Endothelial cell of umbilical vein (primary cell): ENCODE data around the gene PCDHA10. TPM values are rescaled to one million over a fixed set of nuclear protein-coding genes. Genes with fewer than 3 reads are reported as not detected.
"Not testable (repeated sequence)": the region's sequence is repeated elsewhere in the genome, so short reads cannot be mapped to it uniquely, and the experiment has no call there.

Experiments
- BruUV-seq: library from RNA; stranded (reverse); fragments of 400-500 nt; replicated peaks from 2 replicates; lab custom pipeline; 2021; lab: Mats Ljungman, UMichigan
- CTCF ChIA-PET: fragments of 300-600, 350-600 bp; sonication (Branson Sonifier 250); formaldehyde crosslinking; loops from one replicate; lab custom pipeline; 2021; ENCODE audit warnings: antibody characterized with exemption, inconsistent platforms; lab: Charles Lee
- POLR2A ChIA-PET: fragments of 300-600, 350-600 bp; sonication (Branson Sonifier 250); formaldehyde crosslinking; loops from one replicate; lab custom pipeline; 2021; ENCODE audit warnings: antibody characterized with exemption, inconsistent platforms; lab: Charles Lee
- DNase-seq: peaks from one replicate; pipeline ENCODE4 v3.0.0-alpha.2; 2011; ENCODE audit warnings: low read depth, low spot score
- FAIRE-seq: peaks from 2 replicates; lab custom pipeline; 2011; peaks lifted over from hg19 to GRCh38; lab: Jason Lieb, UNC
- H2AFZ ChIP-seq: 2 replicates; pipeline ENCODE4 v1.6.0; 2012; ENCODE audit warnings: low read depth, low read length, control low read depth, inconsistent platforms
- H3K27ac ChIP-seq: 2 replicates; pipeline ENCODE4 v1.5.1; 2011; ENCODE audit warnings: low read depth, mild to moderate bottlenecking, control low read depth, low read length, moderate library complexity; ENCODE audit not compliant: insufficient read depth
- H3K27me3 ChIP-seq, 2 experiments: 2 replicates each; pipeline versions ENCODE4 v1.6.0 to v1.6.1; 2011; ENCODE audit warnings: low read length in 2 of 2, mixed read lengths in 1 of 2; ENCODE audit not compliant: control insufficient read depth in 2 of 2, insufficient read depth in 2 of 2
- H3K36me3 ChIP-seq, 2 experiments: 2 replicates in 1 of 2; 3 replicates in 1 of 2; pipeline ENCODE4 v1.5.1; 2011; ENCODE audit warnings: low read length in 2 of 2, mild to moderate bottlenecking in 1 of 2, moderate library complexity in 1 of 2; ENCODE audit not compliant: control insufficient read depth in 2 of 2, insufficient read depth in 2 of 2; ENCODE audit errors: extremely low read depth in 1 of 2
- H3K4me1 ChIP-seq: 3 replicates; pipeline ENCODE4 v1.5.1; 2011; ENCODE audit warnings: mild to moderate bottlenecking, low read length; ENCODE audit not compliant: control insufficient read depth, insufficient read depth; ENCODE audit errors: extremely low read depth
- H3K4me2 ChIP-seq: 2 replicates; pipeline ENCODE4 v1.6.1; 2011; ENCODE audit warnings: low read length, control low read depth, mixed read lengths; ENCODE audit not compliant: insufficient read depth
- H3K4me3 ChIP-seq, 3 experiments: fragments of 200-600 bp in 1 of 3; sonication (generic), shearing (Covaris generic) in 1 of 3; replicated peaks in 1 of 3; 2 replicates each; pipeline ENCODE4 v1.5.1; 2011 to 2016; ENCODE audit warnings: control low read depth in 3 of 3, low read length in 3 of 3, mild to moderate bottlenecking in 2 of 3, inconsistent platforms in 1 of 3, low read depth in 1 of 3, moderate library complexity in 1 of 3; ENCODE audit not compliant: insufficient read depth in 1 of 3
- H3K79me2 ChIP-seq: 2 replicates; pipeline ENCODE4 v1.6.0; 2012; ENCODE audit warnings: low read length, inconsistent platforms; ENCODE audit not compliant: control insufficient read depth, insufficient read depth
- H3K9ac ChIP-seq: replicated peaks from 2 replicates; pipeline ENCODE3; 2011; ENCODE audit warnings: low read length, control low read depth; ENCODE audit not compliant: insufficient read depth; ENCODE audit errors: extremely low read depth
- H3K9me1 ChIP-seq: replicated peaks from 3 replicates; pipeline ENCODE4 v1.6.0; 2011; ENCODE audit warnings: mild to moderate bottlenecking, low read length; ENCODE audit not compliant: control insufficient read depth, insufficient read depth; ENCODE audit errors: extremely low read depth
- H3K9me3 ChIP-seq: replicated peaks from 2 replicates; pipeline ENCODE4 v1.5.1; 2012; ENCODE audit warnings: low read length, inconsistent platforms; ENCODE audit not compliant: control insufficient read depth, insufficient read depth
- H4K20me1 ChIP-seq: replicated peaks from 2 replicates; pipeline ENCODE3; 2011; ENCODE audit warnings: mild to moderate bottlenecking, low read length; ENCODE audit not compliant: control insufficient read depth, insufficient read depth; ENCODE audit errors: extremely low read depth
- EZH2 ChIP-seq: IDR thresholded peaks from 2 replicates; pipeline ENCODE4 v1.6.1; 2012; ENCODE audit warnings: borderline replicate concordance, low read depth, mild to moderate bottlenecking, moderate library complexity, low read length, inconsistent platforms; ENCODE audit not compliant: severe bottlenecking
- FOS ChIP-seq: IDR thresholded peaks from 2 replicates; pipeline ENCODE4 v1.6.1; 2011; ENCODE audit warnings: mild to moderate bottlenecking, low read length, moderate library complexity, borderline replicate concordance; ENCODE audit not compliant: insufficient read depth
- GATA2 ChIP-seq: IDR thresholded peaks from 2 replicates; pipeline ENCODE4 v1.7.0; 2011; ENCODE audit warnings: low read depth, mild to moderate bottlenecking, moderate library complexity, mixed read lengths, low read length; ENCODE audit not compliant: insufficient read length, insufficient read depth
- JUN ChIP-seq: IDR thresholded peaks from 2 replicates; pipeline ENCODE4 v1.6.1; 2011; ENCODE audit warnings: borderline replicate concordance, low read depth; ENCODE audit not compliant: insufficient read length, insufficient read depth
- MYC ChIP-seq: IDR thresholded peaks from one replicate; pipeline ENCODE4 v1.6.1; 2011; ENCODE audit warnings: mild to moderate bottlenecking, low read depth, low read length
- POLR2A ChIP-seq: IDR thresholded peaks from 2 replicates; pipeline ENCODE4 v1.6.1; 2012; ENCODE audit warnings: low read depth, mild to moderate bottlenecking, control low read depth, low read length
- POLR2AphosphoS5 ChIP-seq: IDR thresholded peaks from 2 replicates; pipeline ENCODE4 v1.6.1; 2012; ENCODE audit warnings: low read depth, mild to moderate bottlenecking, control low read depth, low read length, moderate library complexity; ENCODE audit not compliant: insufficient read depth
- dilution Hi-C: fragments of 300-500 bp; cut with MboI; formaldehyde crosslinking; loops from one replicate; pipeline ENCODE4 v1.15.0; 2019; ENCODE audit warnings: low sequenced_read_pairs; ENCODE audit not compliant: extremely low pct_ligation_motif_present
- intact Hi-C: fragments of 100-400 bp; cut with micrococcal nuclease; formaldehyde crosslinking; loops from one replicate; pipeline ENCODE4 v1.10.0; 2022
- polyA plus RNA-seq, 4 experiments: library from polyadenylated mRNA; depleted of rRNA in 3 of 4; stranded (reverse) in 3 of 4; unstranded in 1 of 4; fragments of >200 nt; gene quantifications; 2 replicates each; pipeline versions ENCODE4 v1.2.1 to v1.2.3, GENCODE V29; 2011 to 2012; ENCODE audit warnings: missing spikeins in 1 of 4
- total RNA-seq: library from RNA; stranded (reverse); gene quantifications from 2 replicates; pipeline ENCODE4 v1.2.3, GENCODE V29; 2021
- TF ChIP-seq, protein P1 (sequence below), 2 donors: IDR thresholded peaks; 1 replicate in 1 of 2; 2 replicates in 1 of 2; pipeline ENCODE4 v1.5.1; 2011; ENCODE audit warnings: low read length in 2 of 2, mild to moderate bottlenecking in 2 of 2, moderate library complexity in 2 of 2, control low read depth in 1 of 2, inconsistent platforms in 1 of 2, low read depth in 1 of 2; ENCODE audit not compliant: insufficient read depth in 1 of 2; ENCODE audit errors: extremely low read depth in 1 of 2
- TF ChIP-seq, protein P2 (sequence below): IDR thresholded peaks from 2 replicates; pipeline ENCODE4 v1.6.1; 2011; ENCODE audit not compliant: insufficient read depth, insufficient read length

PCDHA10 gene
- total and polyA plus RNA-seq, 2 donors (not counting 3 experiments of a cell fraction or from before 2014, with no cell fraction given), result 0.11 to 0.18 TPM

DNA sequence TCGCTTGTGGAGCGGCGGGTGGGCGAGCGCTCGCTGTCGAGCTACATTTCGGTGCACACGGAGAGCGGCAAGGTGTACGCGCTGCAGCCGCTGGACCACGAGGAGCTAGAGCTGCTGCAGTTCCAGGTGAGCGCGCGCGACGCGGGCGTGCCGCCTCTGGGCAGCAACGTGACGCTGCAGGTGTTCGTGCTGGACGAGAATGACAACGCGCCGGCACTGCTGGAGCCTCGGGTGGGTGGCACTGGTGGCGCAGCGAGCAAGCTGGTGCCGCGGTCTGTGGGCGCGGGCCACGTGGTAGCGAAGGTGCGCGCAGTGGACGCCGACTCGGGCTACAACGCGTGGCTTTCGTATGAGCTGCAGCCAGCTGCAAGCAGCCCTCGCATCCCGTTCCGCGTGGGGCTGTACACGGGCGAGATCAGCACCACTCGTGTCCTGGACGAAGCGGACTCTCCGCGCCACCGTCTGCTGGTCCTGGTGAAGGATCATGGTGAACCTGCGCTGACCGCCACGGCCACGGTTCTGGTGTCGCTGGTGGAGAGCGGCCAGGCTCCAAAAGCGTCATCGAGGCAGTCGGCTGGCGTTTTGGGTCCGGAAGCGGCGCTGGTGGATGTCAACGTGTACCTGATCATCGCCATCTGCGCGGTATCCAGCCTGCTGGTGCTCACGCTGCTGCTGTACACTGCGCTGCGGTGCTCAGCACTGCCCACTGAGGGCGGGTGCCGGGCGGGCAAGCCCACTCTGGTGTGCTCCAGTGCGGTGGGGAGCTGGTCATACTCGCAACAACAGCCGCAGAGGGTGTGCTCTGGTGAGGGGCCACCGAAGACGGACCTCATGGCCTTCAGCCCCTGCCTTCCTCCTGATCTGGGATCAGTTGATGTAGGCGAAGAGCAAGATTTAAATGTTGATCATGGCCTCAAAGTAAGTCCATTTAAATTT, 12.6 kb upstream of the PCDHA10 start:
- POLR2A ChIA-PET, result no interaction called here
- dilution Hi-C loops, result no loop called here
- no peak overlapping the region for H3K9ac ChIP-seq
- no peaks in the 10 kb centered on the region for H3K79me2 ChIP-seq
- no peak overlapping the region for H3K27ac ChIP-seq
- H4K20me1 ChIP-seq, result no peaks in the 10 kb centered on the region
- H3K27me3 ChIP-seq, result no peaks in the 10 kb centered on the region
- H3K4me1 ChIP-seq, result no peaks in the 10 kb centered on the region
- DNase-seq (no peak), FAIRE-seq (no peak)
- BruUV-seq, result no TSS peak
- CTCF ChIA-PET, result no interaction called here
- no peaks in the 10 kb centered on the region for H3K9me1 ChIP-seq
- intact Hi-C loops, result no loop called here
- no peak overlapping the region for H2AFZ ChIP-seq
- no peak overlapping the region for H3K4me3 ChIP-seq
- no peak overlapping the region for H3K4me2 ChIP-seq
- no peaks in the 10 kb centered on the region for H3K36me3 ChIP-seq
- H3K9me3 ChIP-seq, result no peaks in the 10 kb centered on the region
- TF ChIP-seq GATA2, result no peak
- TF ChIP-seq MYC, result no peak
- no peak for TF ChIP-seq FOS
- no peak for TF ChIP-seq EZH2
- TF ChIP-seq, protein P1, sequence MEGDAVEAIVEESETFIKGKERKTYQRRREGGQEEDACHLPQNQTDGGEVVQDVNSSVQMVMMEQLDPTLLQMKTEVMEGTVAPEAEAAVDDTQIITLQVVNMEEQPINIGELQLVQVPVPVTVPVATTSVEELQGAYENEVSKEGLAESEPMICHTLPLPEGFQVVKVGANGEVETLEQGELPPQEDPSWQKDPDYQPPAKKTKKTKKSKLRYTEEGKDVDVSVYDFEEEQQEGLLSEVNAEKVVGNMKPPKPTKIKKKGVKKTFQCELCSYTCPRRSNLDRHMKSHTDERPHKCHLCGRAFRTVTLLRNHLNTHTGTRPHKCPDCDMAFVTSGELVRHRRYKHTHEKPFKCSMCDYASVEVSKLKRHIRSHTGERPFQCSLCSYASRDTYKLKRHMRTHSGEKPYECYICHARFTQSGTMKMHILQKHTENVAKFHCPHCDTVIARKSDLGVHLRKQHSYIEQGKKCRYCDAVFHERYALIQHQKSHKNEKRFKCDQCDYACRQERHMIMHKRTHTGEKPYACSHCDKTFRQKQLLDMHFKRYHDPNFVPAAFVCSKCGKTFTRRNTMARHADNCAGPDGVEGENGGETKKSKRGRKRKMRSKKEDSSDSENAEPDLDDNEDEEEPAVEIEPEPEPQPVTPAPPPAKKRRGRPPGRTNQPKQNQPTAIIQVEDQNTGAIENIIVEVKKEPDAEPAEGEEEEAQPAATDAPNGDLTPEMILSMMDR (IDR thresholded peaks at IDR 0.05; ENCODE audit: extremely low read depth in 1 of 2, insufficient read depth in 1 of 2, low read depth in 1 of 2, low read length in 2 of 2), result no peak
- no peak for TF ChIP-seq JUN
- no peak for TF ChIP-seq POLR2A
- no peak for TF ChIP-seq POLR2AphosphoS5
- TF ChIP-seq, protein P2, sequence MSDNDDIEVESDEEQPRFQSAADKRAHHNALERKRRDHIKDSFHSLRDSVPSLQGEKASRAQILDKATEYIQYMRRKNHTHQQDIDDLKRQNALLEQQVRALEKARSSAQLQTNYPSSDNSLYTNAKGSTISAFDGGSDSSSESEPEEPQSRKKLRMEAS, result no peak

DNA sequence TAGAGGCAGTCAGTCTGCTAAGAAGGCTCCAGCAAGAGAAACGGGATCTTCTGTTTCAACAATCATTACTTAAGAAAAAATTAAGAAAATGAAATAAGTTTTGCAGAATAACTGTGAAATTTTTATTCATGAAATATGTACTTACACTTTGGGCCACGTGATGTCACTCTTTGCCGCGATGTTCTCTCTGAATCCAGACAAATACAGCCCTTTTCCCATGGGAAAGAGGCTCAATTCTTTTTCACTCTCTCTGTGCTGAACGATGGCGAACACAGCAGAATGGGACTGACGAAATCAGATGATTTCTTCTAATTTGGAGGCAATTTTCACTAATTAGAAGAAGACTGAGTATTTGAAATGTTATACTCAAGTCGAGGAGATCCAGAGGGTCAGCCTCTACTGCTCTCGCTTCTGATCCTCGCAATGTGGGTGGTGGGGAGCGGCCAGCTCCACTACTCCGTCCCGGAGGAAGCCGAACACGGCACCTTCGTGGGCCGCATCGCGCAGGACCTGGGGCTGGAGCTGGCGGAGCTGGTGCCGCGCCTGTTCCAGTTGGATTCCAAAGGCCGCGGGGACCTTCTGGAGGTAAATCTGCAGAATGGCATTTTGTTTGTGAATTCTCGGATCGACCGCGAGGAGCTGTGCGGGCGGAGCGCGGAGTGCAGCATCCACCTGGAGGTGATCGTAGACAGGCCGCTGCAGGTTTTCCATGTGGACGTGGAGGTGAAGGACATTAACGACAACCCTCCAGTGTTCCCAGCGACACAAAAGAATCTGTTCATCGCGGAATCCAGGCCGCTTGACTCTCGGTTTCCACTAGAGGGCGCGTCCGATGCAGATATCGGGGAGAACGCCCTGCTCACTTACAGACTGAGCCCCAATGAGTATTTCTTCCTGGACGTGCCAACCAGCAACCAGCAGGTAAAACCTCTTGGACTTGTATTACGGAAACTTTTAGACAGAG, 7.3 kb upstream of the PCDHA10 start, which contains the start of gene PCDHA9:
Gene PCDHA9, plus strand, starts transcription at position 244 of the 964 bp plus-strand sequence. Its CDS starts 114 bp downstream, at position 358.
- H3K4me2 ChIP-seq, H3K27ac ChIP-seq, H3K36me3 ChIP-seq, H4K20me1 ChIP-seq, H3K4me1 ChIP-seq, POLR2A ChIA-PET, CTCF ChIA-PET, dilution Hi-C loops, H3K27me3 ChIP-seq, DNase-seq, H3K9me3 ChIP-seq, H3K9me1 ChIP-seq, H3K4me3 ChIP-seq, H3K79me2 ChIP-seq, H3K9ac ChIP-seq, H2AFZ ChIP-seq, BruUV-seq: not testable (repeated sequence)
- FAIRE-seq, result peak; percentile 56
- intact Hi-C loops, result loop anchor here (1.0 kb wide), 1 partner anchor 193 kb away; no protein-coding TSS in a partner anchor
